ENCODE results near the gene GNAI1.

- no peak for TF ChIP-seq HCFC1 (IDR thresholded peaks at IDR 0.05; ENCODE audit: low read length)
- TF ChIP-seq, protein P1, sequence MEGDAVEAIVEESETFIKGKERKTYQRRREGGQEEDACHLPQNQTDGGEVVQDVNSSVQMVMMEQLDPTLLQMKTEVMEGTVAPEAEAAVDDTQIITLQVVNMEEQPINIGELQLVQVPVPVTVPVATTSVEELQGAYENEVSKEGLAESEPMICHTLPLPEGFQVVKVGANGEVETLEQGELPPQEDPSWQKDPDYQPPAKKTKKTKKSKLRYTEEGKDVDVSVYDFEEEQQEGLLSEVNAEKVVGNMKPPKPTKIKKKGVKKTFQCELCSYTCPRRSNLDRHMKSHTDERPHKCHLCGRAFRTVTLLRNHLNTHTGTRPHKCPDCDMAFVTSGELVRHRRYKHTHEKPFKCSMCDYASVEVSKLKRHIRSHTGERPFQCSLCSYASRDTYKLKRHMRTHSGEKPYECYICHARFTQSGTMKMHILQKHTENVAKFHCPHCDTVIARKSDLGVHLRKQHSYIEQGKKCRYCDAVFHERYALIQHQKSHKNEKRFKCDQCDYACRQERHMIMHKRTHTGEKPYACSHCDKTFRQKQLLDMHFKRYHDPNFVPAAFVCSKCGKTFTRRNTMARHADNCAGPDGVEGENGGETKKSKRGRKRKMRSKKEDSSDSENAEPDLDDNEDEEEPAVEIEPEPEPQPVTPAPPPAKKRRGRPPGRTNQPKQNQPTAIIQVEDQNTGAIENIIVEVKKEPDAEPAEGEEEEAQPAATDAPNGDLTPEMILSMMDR (IDR thresholded peaks at IDR 0.05 in 2 of 3, conservative IDR thresholded peaks at IDR 0.05 in 1 of 3; ENCODE audit: control insufficient read depth in 2 of 3, extremely low read depth in 1 of 3, insufficient read depth in 1 of 3, low read depth in 3 of 3, low read length in 3 of 3) = no peak
- no peak for TF ChIP-seq POLR2A (IDR thresholded peaks at IDR 0.05; ENCODE audit: low read depth, low read length)
- TF ChIP-seq SPI1 (IDR thresholded peaks at IDR 0.05; ENCODE audit: borderline replicate concordance, insufficient read depth, low read depth, low read length) = no peak
- TF ChIP-seq GABPA (IDR thresholded peaks at IDR 0.05; ENCODE audit: low read depth) = no peak
- TF ChIP-seq EP300 (IDR thresholded peaks at IDR 0.05; ENCODE audit: borderline replicate concordance in 1 of 2, control insufficient read depth in 1 of 2, low read depth in 2 of 2, low read length in 2 of 2) = no peak
- TF ChIP-seq MAX (IDR thresholded peaks at IDR 0.05; ENCODE audit: low read depth, low read length) = no peak
- no peak for TF ChIP-seq RAD21 (IDR thresholded peaks at IDR 0.05; ENCODE audit: insufficient read depth, low read depth, low read length)
- no peak for TF ChIP-seq CHD2 (IDR thresholded peaks at IDR 0.05; ENCODE audit: borderline replicate concordance, low read depth, low read length)
- no peak for TF ChIP-seq HDAC2 (IDR thresholded peaks at IDR 0.05)
Observed at GRCh38 chr7:80235334-80235733, 100.7 kb downstream of the GNAI1 start.

Measured in GM12878 (cell line).